WTC11 (cell line): Measurements from ENCODE around the gene STARD10. TPM values are rescaled to one million over a fixed set of nuclear protein-coding genes. Genes with fewer than 3 reads are reported as not detected.

ENCODE experiments used
- ATAC-seq: fragments of 200-7000 bp; cut with Tn5 transposase; 2 replicates; pipeline ENCODE4 v1.10.0; 2021; ENCODE audit warnings: mild to moderate bottlenecking, moderate library complexity
- CTCF ChIA-PET: fragments of 300-600 bp; sonication (Branson Sonifier 250); formaldehyde crosslinking; loops from one replicate; lab custom pipeline; 2021; ENCODE audit warnings: antibody characterized with exemption; lab: Charles Lee
- POLR2A ChIA-PET: fragments of 350-600 bp; sonication (Branson Sonifier 250); formaldehyde crosslinking; loops from one replicate; lab custom pipeline; 2021; ENCODE audit warnings: antibody characterized with exemption; lab: Charles Lee
- DNase-seq: peaks from one replicate; pipeline ENCODE4 v3.0.0; 2021; ENCODE audit warnings: low spot score
- H3K27ac Mint-ChIP-seq: 2 replicates; pipeline ENCODE4 v1.8.0; 2021; ENCODE audit warnings: mixed read lengths
- H3K27me3 Mint-ChIP-seq: 2 replicates; pipeline ENCODE4 v1.8.0; 2021; ENCODE audit warnings: low read depth, mild to moderate bottlenecking, moderate library complexity, mixed read lengths
- H3K36me3 Mint-ChIP-seq: 2 replicates; pipeline ENCODE4 v1.8.0; 2021; ENCODE audit warnings: mixed read lengths
- H3K4me1 Mint-ChIP-seq: 2 replicates; pipeline ENCODE4 v1.8.0; 2022; ENCODE audit warnings: mixed read lengths
- H3K4me3 Mint-ChIP-seq: 2 replicates; pipeline ENCODE4 v1.8.0; 2021; ENCODE audit warnings: mild to moderate bottlenecking, moderate library complexity, mixed read lengths
- H3K9me3 Mint-ChIP-seq: 2 replicates; pipeline ENCODE4 v1.8.0; 2021; ENCODE audit warnings: mixed read lengths
- ARID4B ChIP-seq: sonication (generic); formaldehyde crosslinking; IDR thresholded peaks from 2 replicates; pipeline ENCODE4 v1.8.0; 2023; ENCODE audit warnings: missing genetic modification reagents, mild to moderate bottlenecking, borderline replicate concordance
- CDX4 ChIP-seq: fragments of 250-450 bp; sonication (Bioruptor Pico); IDR thresholded peaks from 2 replicates; pipeline ENCODE4 v1.9.0; 2021; ENCODE audit warnings: moderate library complexity, mild to moderate bottlenecking, inconsistent platforms, borderline replicate concordance
- E2F4 ChIP-seq: sonication (generic); formaldehyde crosslinking; IDR thresholded peaks from 2 replicates; pipeline ENCODE4 v1.8.1; 2022; ENCODE audit warnings: low read depth, mild to moderate bottlenecking, moderate library complexity, missing genetic modification reagents, borderline replicate concordance
- FOXK1 ChIP-seq: sonication (generic); formaldehyde crosslinking; IDR thresholded peaks from 2 replicates; pipeline ENCODE4 v1.8.0; 2022; ENCODE audit warnings: mild to moderate bottlenecking, moderate library complexity, missing genetic modification reagents
- FOXP4 ChIP-seq: sonication (generic); formaldehyde crosslinking; IDR thresholded peaks from 2 replicates; pipeline ENCODE4 v1.8.0; 2022; ENCODE audit warnings: mild to moderate bottlenecking, missing genetic modification reagents
- GABPB1 ChIP-seq: sonication (generic); formaldehyde crosslinking; IDR thresholded peaks from 2 replicates; pipeline ENCODE4 v1.8.1; 2023; ENCODE audit warnings: mild to moderate bottlenecking, missing genetic modification reagents
- HMGA2 ChIP-seq: fragments of 250-450 bp; sonication (Bioruptor Pico); IDR thresholded peaks from 2 replicates; pipeline ENCODE4 v1.4.0; 2021; ENCODE audit warnings: mild to moderate bottlenecking, moderate library complexity
- JAZF1 ChIP-seq: fragments of 250-450 bp; sonication (Bioruptor Pico); IDR thresholded peaks from 2 replicates; pipeline ENCODE4 v1.9.0; 2021; ENCODE audit warnings: moderate library complexity, mild to moderate bottlenecking, inconsistent platforms
- NFATC4 ChIP-seq: fragments of 250-450 bp; sonication (Bioruptor Pico); IDR thresholded peaks from 2 replicates; pipeline ENCODE4 v1.9.0; 2021; ENCODE audit warnings: mild to moderate bottlenecking
- NFYB ChIP-seq: sonication (generic); formaldehyde crosslinking; conservative IDR thresholded peaks from 2 replicates; pipeline ENCODE4 v1.8.0; 2022; ENCODE audit warnings: low read depth, missing genetic modification reagents
- NR3C1 ChIP-seq: sonication (generic); formaldehyde crosslinking; conservative IDR thresholded peaks from 2 replicates; pipeline ENCODE4 v1.8.1; 2023; ENCODE audit warnings: low read depth, mild to moderate bottlenecking, missing genetic modification reagents
- ZBTB21 ChIP-seq: sonication (generic); formaldehyde crosslinking; IDR thresholded peaks from 2 replicates; pipeline ENCODE4 v1.8.1; 2023; ENCODE audit warnings: mild to moderate bottlenecking, missing genetic modification reagents, borderline replicate concordance
- ZNF219 ChIP-seq: sonication (generic); formaldehyde crosslinking; IDR thresholded peaks from 2 replicates; pipeline ENCODE4 v1.8.0; 2023; ENCODE audit warnings: missing genetic modification reagents, mild to moderate bottlenecking, borderline replicate concordance
- ZNF317 ChIP-seq: sonication (generic); formaldehyde crosslinking; IDR thresholded peaks from 2 replicates; pipeline ENCODE4 v1.8.1; 2023; ENCODE audit warnings: low read depth, mild to moderate bottlenecking, moderate library complexity, missing genetic modification reagents, borderline replicate concordance
- ZNF416 ChIP-seq: fragments of 250-450 bp; sonication (Bioruptor Pico); IDR thresholded peaks from 2 replicates; pipeline ENCODE4 v1.9.0; 2021; ENCODE audit warnings: mild to moderate bottlenecking, inconsistent platforms
- ZNF532 ChIP-seq: fragments of 250-450 bp; sonication (Bioruptor Pico); IDR thresholded peaks from 2 replicates; pipeline ENCODE4 v1.9.0; 2021; ENCODE audit warnings: mild to moderate bottlenecking, borderline replicate concordance
- ZNF671 ChIP-seq: fragments of 250-450 bp; sonication (Bioruptor Pico); IDR thresholded peaks from 2 replicates; pipeline ENCODE4 v1.8.0; 2021; ENCODE audit warnings: mild to moderate bottlenecking
- total RNA-seq: library from RNA; stranded (reverse); gene quantifications from 3 replicates; pipeline ENCODE4 v1.2.3, GENCODE V29; 2021

The STARD10 gene
- total RNA-seq, 1 experiment from 2014 or later: 32.0 TPM

- Mint-ChIP-seq H3K27ac (no peak overlapping the region), H3K9me3 (no peaks in the 10 kb centered on the region)
- CTCF ChIA-PET: no interaction called here
Observed at GRCh38 chr11:72838691-72839305, 45.0 kb upstream of the STARD10 start.

GRCh38 chr11:72836111-72836510, 42.3 kb upstream of the STARD10 start:
- POLR2A ChIA-PET: no interaction called here
- H3K4me1 Mint-ChIP-seq: peaks cover 9% of the 10 kb centered on the region
- CTCF ChIA-PET: interaction anchor here (0.7 to 1.7 kb wide), 2 partner anchors 342 to 404 kb away, joined by 3 to 7 read pairs; no protein-coding TSS in a partner anchor

More at GRCh38 chr11:72838691-72839305, 45.0 kb upstream of the STARD10 start:
- no peak for TF ChIP-seq ZBTB21 (CRISPR knock-in tag)
- no peak for TF ChIP-seq E2F4 (CRISPR knock-in tag)
- no peak overlapping the region for H3K4me3 Mint-ChIP-seq
- no peaks in the 10 kb centered on the region for H3K36me3 Mint-ChIP-seq
- no peaks in the 10 kb centered on the region for H3K27me3 Mint-ChIP-seq
- H3K4me1 Mint-ChIP-seq: no peaks in the 10 kb centered on the region
- DNase-seq (no peak), ATAC-seq (no peak)
- POLR2A ChIA-PET: no interaction called here

More at GRCh38 chr11:72836111-72836510, 42.3 kb upstream of the STARD10 start:
- Mint-ChIP-seq H3K27me3 (peaks cover 6% of the 10 kb centered on the region), H3K36me3 (no peaks in the 10 kb centered on the region), H3K9me3 (no peaks in the 10 kb centered on the region), H3K4me3 (no peak overlapping the region), H3K27ac (no peak overlapping the region)
- TF ChIP-seq JAZF1 (CRISPR knock-in tag) (no peak), ARID4B (CRISPR knock-in tag) (no peak), ZNF671 (no peak), ZNF532 (CRISPR knock-in tag) (no peak), GABPB1 (CRISPR knock-in tag) (no peak), NFYB (CRISPR knock-in tag) (no peak), ZNF219 (CRISPR knock-in tag) (no peak), ZNF317 (CRISPR knock-in tag) (no peak), NR3C1 (CRISPR knock-in tag) (no peak), NFATC4 (CRISPR knock-in tag) (no peak), FOXK1 (CRISPR knock-in tag) (no peak), HMGA2 (CRISPR knock-in tag) (no peak), CDX4 (no peak), FOXP4 (no peak), ZNF416 (CRISPR knock-in tag) (no peak), ZBTB21 (CRISPR knock-in tag) (no peak)
- DNase-seq (no peak), ATAC-seq (no peak)
